Coronary artery (tissue), 2 donors: ENCODE results near the gene RINL.

Experiments
- DNase-seq: peaks from one replicate; pipeline ENCODE4 v3.0.0-alpha.2; 2017; ENCODE audit warnings: low spot score
- H3K27ac ChIP-seq, 2 donors: fragments of 200-600 bp; sonication (generic); one replicate each; pipeline ENCODE4 v1.5.1; 2016 to 2019
- H3K4me3 ChIP-seq: fragments of 200-600 bp; sonication (generic); 2 replicates; pipeline ENCODE4 v1.5.1; 2016; ENCODE audit warnings: mild to moderate bottlenecking, moderate library complexity
- TF ChIP-seq, protein P1 (sequence below): fragments of 200-600 bp; sonication (generic); IDR thresholded peaks from one replicate; pipeline ENCODE4 v1.5.1; 2019; ENCODE audit warnings: antibody characterized with exemption

RINL gene

GRCh38 chr19:38911388-38912001, 33.4 kb upstream of the RINL start:
- TF ChIP-seq, protein P1, sequence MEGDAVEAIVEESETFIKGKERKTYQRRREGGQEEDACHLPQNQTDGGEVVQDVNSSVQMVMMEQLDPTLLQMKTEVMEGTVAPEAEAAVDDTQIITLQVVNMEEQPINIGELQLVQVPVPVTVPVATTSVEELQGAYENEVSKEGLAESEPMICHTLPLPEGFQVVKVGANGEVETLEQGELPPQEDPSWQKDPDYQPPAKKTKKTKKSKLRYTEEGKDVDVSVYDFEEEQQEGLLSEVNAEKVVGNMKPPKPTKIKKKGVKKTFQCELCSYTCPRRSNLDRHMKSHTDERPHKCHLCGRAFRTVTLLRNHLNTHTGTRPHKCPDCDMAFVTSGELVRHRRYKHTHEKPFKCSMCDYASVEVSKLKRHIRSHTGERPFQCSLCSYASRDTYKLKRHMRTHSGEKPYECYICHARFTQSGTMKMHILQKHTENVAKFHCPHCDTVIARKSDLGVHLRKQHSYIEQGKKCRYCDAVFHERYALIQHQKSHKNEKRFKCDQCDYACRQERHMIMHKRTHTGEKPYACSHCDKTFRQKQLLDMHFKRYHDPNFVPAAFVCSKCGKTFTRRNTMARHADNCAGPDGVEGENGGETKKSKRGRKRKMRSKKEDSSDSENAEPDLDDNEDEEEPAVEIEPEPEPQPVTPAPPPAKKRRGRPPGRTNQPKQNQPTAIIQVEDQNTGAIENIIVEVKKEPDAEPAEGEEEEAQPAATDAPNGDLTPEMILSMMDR, result no peak
- Histone ChIP-seq H3K4me3 (no peak overlapping the region), H3K27ac (no peak overlapping the region)
- no peak for DNase-seq

- Histone ChIP-seq H3K27ac (no peak overlapping the region), H3K4me3 (no peak overlapping the region)
- TF ChIP-seq, protein P1, result no peak
- no peak for DNase-seq
These were observed 32.4 kb upstream of the RINL start for GRCh38 chr19:38910488-38910887.

DNA sequence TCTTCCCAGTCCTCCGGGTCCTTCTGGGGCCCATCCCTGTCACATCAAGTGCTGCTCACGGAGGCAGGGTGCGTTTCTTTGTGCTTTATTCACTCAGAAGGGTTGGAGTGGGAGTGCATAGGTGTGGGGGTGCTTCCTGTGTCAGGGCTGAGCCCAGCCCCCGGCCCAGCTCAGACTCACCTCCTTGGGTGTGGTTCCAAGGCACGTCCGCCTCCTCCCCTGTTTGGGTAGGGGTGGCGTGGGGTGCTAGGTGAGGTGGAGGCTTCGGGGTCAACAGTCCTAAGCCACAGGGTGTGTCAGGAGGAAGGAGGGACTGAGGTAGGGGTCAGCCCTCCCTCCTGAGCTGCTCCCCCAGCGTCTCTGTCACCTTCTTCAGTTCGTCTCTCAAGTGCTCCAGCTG, 30.8 kb upstream of the RINL start:
- DNase-seq, result no peak
- Histone ChIP-seq H3K4me3 (no peak overlapping the region), H3K27ac (no peak overlapping the region)
- TF ChIP-seq, protein P1, result no peak

DNA sequence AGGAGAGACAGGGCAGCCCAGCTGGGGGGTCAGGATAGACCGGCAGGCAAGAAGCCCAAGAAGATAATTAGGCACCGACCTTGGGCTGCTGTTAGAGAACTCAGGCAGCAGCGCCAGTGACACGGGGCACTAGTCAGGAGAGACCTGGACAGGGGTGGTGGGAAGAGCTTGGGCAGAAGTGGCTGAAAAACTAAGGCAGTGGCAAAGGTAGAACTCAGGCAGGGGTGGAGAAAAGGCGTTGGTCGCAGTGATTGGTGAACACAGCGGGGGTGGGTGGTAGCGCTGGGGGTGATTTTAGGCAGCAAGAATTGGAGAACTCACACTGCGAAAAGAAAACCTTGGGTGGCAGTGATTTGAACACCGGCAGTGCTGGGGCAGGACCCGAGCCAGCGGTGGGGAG, 29.6 kb upstream of the RINL start:
- H3K27ac ChIP-seq, result no peak overlapping the region
- TF ChIP-seq, protein P1, result no peak
- no peak for DNase-seq
- no peak overlapping the region for H3K4me3 ChIP-seq

GRCh38 chr19:38907227-38907626, 29.2 kb upstream of the RINL start:
- TF ChIP-seq, protein P1, result no peak
- H3K4me3 ChIP-seq, result no peak overlapping the region
- no peak for DNase-seq
- no peak overlapping the region for H3K27ac ChIP-seq

- TF ChIP-seq, protein P1, result no peak
- no peak overlapping the region for H3K27ac ChIP-seq
- DNase-seq, result no peak
- H3K4me3 ChIP-seq, result no peak overlapping the region
These were observed 27.5 kb upstream of the RINL start for GRCh38 chr19:38905620-38906019.
